HG03442 (cell line): ENCODE results near the gene TAS1R3.

Experiments used
- ATAC-seq: cut with Tn5 transposase; IDR thresholded peaks from one replicate; pipeline ENCODE4 v1.9.1; 2021; ENCODE audit warnings: mild to moderate bottlenecking, moderate library complexity; ENCODE audit not compliant: unreplicated experiment

TAS1R3 gene

DNA sequence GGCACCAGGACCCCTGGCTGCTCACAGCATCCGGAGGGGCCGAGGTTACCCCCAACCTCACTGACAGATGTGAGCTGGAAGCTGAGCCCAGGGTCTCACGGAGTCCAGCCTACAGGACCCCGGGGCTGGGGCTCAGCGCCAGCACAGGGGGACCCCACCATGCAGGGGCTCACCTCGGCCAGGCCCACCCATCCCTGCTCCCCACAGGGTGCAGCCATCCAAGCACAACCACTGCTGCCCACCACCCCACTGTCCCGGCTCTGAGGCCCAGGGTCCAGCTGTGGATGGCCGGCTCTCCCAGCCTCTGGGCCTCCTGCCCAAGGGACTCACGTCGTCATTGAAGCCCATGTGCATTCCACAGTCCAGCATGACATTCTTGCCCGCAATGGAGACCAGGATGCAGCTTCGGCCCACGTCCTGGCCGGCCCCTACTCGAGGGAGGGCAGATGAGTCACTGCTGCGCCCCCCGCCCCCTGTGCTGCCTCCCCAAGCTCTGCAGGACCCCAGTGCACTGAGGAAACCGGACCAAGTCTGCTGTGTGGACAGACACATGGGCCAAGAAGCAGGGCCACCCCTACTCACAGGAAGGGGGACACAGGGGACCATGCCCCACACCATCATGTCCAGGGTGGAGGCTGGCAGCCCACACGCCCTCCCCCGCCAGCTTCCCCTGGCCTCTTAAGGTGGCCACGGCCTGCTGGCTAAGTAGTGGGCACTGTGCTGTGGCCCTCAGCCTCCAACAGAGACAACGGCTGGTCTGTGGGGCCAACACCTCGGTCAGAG is 10.2 kb upstream of the TAS1R3 start:
- ATAC-seq: no peak

DNA sequence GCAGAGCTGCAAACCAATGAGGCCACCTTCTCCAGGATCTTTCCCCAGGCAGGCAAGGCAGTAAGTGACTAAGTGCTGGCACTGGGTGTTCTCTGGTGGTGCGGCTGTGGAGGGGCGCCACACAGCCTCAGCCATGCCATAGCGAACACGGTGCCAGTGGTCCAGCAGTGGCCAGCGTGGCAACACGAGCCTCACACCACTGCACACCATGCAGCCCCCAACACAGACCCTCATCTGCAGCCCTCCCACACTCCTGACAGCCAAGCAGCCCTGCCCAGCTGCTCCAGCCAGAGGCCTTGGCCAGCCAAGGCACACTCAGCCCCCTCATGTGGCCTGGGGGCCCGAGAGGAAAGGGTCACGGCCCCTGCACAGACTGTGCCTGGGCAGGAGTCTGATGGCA is 9.6 kb upstream of the TAS1R3 start:
- ATAC-seq: no peak

DNA sequence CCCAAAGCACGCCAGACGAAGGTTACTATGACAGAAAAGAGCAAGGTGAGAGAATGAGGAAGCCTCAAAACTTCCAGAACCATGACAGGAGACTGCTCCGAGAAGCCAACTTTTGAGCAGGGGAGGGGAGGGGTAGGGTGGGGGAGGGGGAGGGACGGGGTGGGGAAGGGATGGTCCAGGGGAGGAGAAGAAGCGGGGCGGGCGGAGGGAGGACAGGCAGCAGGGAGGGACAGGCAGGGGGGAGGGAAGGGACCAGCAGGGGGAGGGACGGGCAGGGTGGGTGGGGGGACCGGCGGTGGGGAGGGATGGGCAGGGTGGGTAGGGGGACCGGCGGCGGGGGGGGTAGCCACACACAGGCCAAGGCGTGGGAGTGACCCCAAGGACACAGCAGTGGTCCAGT is 8.7 kb upstream of the TAS1R3 start:
- ATAC-seq: no peak

DNA sequence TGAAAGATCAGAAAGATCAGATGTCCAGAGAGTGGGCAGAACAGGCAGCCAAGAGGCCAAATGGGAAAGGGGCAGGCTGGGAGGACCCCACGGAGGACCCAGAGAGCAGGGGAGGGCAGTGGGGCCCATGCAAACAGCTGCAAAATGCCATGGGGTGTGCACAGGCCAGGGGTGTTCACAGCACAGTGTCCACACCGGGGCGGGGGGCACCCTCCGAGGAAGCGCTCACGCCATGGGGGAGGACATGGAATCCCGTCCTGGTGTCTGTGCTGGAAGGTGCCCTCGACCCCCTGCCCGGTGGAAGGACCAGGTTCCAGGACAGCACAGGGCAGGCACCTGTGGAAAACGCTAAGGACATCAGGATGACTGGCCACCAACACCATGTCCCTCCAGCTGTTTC is 8.1 kb upstream of the TAS1R3 start:
- ATAC-seq: no peak

DNA sequence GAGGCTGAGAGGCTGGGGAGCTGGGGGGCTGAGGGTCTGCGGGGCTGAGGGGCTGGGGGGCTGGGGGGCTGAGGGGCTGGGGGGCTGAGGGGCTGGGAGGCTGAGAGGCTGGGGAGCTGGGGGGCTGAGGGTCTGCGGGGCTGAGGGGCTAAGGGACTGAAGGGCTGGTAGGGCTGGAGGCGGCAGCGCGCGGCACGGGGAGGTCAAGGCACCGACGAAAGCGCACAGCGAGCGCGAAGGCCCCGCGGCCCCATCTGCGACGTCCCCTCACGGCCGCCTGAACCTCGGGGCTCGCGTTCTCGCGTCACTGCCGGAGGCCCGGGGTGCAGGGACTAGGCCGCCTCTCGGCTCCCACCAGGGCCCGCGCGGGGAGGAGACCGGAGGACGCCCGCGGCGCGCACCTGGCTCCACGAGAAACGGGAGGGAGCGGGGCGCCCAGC is 7.0 kb upstream of the TAS1R3 start:
- ATAC-seq: no peak

DNA sequence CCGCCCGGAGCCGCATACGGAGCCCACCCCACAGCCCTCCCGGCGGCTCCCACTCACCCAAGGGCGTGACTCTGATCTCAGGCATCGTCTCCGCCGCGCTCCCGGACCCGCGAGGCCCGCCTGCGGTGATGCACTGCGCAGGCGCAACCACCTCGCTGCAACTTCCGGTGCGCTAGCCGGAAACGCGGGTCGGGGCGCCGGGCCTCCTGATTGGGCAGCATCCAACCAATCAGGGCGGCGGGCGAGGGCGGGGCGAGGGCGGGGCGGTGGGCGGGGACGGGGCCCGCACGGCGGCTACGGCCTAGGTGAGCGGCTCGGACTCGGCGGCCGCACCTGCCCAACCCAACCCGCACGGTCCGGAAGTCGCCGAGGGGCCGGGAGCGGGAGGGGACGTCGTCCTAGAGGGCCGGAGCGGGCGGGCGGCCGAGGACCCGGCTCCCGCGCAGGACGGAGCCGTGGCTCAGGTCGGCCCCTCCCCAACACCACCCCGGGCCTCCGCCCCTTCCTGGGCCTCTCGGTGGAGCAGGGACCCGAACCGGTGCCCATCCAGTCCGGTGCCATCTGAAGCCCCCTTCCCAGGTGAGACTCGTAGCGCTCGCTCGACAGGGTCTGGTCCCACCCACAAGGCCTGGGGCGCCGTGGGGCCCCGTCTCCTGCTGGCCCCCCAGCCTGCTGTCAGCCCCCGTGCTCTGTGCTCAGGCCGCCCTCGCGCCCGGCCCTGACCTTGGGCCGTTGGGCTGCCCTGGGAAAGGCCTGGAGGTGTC is 6.4 kb upstream of the TAS1R3 start, which contains the start of the genes CPTP and INTS11:
TSS of gene CPTP (plus strand) at position 279 of the 764 bp plus-strand sequence. CDS start 2,109 bp downstream, outside the sequence.
TSS of gene INTS11 (minus strand) at position 137 of the 764 bp plus-strand sequence. CDS start at position 85, 52 bp downstream.
- peak; percentile 61 for ATAC-seq

DNA sequence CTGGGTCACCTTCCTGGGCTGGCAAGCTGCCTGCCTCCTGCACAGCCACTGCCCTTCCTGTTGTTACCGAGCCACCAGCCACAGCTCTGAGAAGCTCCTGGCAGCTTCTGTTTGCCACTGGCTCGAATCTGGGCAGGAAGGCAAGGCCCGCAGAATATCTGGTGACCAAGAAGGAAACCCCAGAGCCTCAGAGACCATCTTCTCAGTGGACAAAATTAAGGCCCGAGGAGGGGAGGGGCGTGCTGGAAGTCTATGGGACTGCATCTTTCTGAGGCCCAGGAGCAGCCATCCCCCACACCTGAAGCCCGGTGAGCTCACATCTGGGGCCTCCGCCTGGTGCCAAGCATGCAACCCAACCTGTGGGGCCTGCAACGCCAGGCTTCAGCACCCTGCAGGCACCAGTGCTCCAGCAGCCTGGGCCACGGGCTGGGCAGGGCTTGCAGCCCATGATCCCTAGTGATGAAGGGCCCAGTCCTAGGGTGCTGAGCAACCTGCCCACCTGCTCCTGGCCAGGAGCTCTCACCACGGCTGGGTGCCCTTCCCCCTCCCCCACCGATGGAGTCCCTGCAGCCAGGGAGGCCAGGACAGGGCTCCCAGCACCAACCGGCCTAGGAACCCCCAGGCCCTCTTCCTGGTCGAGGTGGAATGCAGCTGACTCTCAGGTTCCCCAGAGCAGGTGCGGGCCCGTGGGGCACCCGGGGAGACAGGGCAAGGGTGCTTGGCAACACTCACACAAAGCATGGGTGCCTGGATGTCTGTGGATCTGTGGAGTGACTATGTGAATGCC is 5.6 kb upstream of the TAS1R3 start:
- no peak for ATAC-seq

DNA sequence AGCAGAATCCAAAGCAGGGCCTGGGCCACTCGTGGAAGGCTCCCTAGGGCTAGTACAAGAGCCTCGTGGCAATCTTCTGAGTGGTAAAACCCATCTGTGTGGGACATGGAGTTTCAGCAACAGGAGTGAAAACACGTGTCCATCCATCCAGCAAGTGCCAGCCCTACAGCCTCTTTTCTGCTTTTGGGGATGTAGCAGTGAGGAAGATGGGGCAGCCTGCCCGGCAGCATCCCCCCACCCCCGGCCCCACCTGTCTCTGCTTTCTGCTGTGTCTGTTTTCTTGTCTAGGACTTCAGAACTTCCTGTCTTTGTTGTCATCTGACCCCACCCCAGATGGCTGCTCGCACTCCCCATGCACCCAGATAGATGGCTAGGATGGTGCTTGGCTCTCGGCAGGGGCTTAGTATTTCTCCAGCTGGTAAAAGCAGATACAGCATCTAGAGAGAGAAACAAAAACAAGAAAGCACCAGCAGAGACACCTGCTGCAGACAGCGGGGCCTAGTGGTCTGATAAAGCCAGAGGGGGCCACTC is 4.9 kb upstream of the TAS1R3 start:
- ATAC-seq: no peak

DNA sequence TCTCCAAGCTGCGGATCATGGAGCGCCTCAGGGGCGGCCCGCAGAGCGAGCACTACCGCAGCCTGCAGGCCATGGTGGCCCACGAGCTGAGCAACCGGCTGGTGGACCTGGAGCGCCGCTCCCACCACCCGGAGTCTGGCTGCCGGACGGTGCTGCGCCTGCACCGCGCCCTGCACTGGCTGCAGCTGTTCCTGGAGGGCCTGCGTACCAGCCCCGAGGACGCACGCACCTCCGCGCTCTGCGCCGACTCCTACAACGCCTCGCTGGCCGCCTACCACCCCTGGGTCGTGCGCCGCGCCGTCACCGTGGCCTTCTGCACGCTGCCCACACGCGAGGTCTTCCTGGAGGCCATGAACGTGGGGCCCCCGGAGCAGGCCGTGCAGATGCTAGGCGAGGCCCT is 3.8 kb upstream of the TAS1R3 start:
- no peak for ATAC-seq

DNA sequence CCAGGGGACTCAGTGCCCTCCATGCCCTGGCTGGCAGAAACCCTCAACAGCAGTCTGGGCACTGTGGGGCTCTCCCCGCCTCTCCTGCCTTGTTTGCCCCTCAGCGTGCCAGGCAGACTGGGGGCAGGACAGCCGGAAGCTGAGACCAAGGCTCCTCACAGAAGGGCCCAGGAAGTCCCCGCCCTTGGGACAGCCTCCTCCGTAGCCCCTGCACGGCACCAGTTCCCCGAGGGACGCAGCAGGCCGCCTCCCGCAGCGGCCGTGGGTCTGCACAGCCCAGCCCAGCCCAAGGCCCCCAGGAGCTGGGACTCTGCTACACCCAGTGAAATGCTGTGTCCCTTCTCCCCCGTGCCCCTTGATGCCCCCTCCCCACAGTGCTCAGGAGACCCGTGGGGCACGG is 2.8 kb upstream of the TAS1R3 start:
- ATAC-seq: no peak

DNA sequence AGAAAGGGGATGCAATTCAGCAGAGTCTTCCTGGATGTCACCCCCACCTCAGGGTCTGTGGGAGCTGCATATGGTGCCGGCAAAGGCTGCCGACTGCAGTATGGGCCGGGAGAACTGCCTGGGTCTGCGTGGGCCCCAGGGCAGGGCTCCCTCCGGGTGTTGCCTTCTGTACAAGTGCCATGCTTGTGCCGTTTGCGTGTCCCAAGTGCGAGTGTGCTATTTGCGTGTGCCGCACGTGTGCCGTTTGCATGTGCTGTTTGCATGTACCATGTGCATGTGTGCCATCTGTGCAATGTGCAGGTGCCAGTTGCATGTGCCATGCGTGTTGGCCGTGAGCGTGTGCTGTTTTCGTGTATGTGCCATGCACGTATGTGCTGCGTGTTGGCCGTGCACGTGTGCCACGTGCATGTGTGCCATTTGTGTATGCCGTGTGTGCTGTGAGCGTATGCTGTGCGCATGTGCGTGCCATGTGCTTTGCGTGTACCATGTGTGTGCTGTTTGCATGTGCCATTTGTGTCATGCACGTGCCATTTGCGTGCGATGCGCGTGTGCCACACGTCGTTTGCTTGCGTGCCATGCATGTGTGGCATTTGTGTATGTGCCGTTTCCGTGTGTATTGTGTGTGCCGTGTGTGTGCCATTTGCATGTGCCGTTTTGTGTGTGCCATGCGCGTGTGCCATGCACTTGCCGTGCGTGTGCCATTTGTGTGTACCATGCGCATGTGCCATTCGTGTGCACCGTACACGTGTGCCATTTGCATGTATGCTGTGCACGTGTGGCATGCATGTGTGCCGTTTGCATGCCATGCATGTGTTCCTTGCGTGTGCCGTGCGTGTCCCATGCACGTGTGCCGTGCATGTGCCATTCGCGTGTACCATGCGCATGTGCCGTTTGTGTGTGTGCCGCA is 1.5 kb upstream of the TAS1R3 start:
- ATAC-seq: no peak

DNA sequence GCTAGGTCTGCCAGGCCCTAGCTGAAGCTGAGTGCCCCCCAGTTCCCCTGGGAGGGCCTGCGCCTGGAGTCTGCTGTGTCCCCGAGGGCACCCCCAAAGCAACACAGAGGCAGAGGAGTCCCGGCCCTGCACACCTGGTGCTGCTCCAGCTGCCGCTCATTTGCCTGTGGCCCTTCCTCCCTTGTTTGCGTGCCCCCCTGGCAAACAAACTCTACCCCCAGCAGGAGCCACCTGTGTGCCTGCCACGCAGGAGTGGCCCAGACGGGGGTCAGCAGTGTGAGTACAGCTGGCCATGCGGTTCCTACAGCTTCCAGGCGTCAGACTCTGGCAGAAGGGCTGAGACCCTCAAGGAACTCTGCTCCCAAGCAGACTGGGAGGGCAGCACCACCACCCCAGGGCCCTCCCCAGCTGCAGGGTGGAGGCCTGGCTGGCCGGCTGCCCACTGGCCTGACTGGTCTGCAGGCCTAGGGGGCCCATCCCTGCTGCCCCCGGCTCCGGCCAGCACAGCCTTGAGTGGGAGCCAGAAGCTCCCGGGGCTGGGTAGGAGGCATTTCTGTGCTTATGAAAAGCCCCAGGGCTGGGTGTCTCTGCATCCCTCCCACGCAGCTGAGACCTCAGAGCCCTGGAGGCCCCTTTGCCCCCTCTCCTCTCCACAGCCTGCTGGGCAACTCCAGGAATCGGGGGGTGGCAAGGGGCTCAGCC is 563 bp upstream of the TAS1R3 start:
- ATAC-seq: no peak

DNA sequence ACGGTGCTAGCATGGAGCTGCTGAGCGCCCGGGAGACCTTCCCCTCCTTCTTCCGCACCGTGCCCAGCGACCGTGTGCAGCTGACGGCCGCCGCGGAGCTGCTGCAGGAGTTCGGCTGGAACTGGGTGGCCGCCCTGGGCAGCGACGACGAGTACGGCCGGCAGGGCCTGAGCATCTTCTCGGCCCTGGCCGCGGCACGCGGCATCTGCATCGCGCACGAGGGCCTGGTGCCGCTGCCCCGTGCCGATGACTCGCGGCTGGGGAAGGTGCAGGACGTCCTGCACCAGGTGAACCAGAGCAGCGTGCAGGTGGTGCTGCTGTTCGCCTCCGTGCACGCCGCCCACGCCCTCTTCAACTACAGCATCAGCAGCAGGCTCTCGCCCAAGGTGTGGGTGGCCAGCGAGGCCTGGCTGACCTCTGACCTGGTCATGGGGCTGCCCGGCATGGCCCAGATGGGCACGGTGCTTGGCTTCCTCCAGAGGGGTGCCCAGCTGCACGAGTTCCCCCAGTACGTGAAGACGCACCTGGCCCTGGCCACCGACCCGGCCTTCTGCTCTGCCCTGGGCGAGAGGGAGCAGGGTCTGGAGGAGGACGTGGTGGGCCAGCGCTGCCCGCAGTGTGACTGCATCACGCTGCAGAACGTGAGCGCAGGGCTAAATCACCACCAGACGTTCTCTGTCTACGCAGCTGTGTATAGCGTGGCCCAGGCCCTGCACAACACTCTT is 1.1 kb downstream of the TAS1R3 start:
- no peak for ATAC-seq

DNA sequence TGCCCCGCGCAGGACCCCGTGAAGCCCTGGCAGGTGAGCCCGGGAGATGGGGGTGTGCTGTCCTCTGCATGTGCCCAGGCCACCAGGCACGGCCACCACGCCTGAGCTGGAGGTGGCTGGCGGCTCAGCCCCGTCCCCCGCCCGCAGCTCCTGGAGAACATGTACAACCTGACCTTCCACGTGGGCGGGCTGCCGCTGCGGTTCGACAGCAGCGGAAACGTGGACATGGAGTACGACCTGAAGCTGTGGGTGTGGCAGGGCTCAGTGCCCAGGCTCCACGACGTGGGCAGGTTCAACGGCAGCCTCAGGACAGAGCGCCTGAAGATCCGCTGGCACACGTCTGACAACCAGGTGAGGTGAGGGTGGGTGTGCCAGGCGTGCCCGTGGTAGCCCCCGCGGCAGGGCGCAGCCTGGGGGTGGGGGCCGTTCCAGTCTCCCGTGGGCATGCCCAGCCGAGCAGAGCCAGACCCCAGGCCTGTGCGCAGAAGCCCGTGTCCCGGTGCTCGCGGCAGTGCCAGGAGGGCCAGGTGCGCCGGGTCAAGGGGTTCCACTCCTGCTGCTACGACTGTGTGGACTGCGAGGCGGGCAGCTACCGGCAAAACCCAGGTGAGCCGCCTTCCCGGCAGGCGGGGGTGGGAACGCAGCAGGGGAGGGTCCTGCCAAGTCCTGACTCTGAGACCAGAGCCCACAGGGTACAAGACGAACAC is 1.8 kb downstream of the TAS1R3 start:
- no peak for ATAC-seq

DNA sequence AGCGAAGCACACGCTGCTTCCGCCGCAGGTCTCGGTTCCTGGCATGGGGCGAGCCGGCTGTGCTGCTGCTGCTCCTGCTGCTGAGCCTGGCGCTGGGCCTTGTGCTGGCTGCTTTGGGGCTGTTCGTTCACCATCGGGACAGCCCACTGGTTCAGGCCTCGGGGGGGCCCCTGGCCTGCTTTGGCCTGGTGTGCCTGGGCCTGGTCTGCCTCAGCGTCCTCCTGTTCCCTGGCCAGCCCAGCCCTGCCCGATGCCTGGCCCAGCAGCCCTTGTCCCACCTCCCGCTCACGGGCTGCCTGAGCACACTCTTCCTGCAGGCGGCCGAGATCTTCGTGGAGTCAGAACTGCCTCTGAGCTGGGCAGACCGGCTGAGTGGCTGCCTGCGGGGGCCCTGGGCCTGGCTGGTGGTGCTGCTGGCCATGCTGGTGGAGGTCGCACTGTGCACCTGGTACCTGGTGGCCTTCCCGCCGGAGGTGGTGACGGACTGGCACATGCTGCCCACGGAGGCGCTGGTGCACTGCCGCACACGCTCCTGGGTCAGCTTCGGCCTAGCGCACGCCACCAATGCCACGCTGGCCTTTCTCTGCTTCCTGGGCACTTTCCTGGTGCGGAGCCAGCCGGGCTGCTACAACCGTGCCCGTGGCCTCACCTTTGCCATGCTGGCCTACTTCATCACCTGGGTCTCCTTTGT is 2.6 kb downstream of the TAS1R3 start:
- ATAC-seq: no peak

DNA sequence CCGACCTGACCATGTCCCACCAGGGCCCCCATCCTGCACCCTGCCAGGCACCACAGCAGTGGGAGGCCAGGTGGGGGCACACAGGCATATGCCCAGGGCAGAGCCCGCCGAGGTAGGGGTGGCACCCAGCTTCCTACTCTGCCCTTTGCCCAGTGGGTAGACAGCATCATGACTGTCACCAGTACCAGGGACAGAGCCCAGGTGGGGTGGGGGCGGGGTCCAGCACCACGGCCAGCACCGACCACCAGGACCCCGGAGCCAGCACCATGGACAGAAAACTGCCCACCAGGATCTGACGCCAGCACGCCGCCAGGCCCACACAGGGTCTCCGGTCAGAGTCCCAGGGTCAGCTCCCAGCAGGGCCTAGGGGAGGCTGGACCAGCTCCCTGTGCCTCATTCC is 3.8 kb downstream of the TAS1R3 start:
- no peak for ATAC-seq

DNA sequence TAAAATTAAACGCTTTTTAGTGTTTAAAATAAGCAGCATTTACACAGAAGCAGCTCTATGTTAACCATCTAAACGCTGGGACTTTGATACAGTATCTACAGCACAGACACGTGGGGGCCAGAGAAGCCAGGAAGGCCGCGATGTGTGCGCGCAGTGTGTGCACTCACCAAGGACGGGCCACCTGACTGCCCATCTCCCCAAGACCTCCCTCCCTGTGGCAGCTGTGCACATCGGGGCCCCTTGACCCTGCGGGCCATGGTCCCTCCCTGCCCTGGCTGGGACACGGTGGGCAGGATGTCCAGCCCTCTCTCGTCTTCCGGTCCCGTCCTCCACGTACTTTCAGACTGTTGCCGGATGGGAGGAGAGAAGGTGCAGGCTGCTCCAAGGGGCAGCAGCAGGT is 4.2 kb downstream of the TAS1R3 start:
- no peak for ATAC-seq
